ENCODE data around the gene TBL1Y.

DNA sequence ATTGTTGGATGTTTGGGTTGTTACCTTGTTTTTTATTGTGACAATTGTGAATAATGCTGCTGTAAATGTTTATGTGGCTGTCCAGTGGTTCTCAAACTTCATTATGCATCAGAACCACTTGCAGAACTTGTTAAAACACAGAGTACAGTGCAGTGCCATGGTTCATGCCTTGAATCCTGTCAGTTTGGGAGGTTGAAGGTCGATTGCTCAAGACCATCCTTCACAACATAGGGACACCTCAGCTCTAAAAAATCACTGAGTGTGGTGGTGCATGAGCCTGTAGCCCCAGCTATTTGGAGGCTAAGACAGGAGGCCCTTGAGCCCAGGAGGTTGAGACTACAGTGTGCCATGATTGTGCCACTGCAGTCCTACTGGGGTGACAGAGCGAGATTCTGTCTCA, 25.0 kb downstream of the TBL1Y start:
- TF ChIP-seq, protein P1, sequence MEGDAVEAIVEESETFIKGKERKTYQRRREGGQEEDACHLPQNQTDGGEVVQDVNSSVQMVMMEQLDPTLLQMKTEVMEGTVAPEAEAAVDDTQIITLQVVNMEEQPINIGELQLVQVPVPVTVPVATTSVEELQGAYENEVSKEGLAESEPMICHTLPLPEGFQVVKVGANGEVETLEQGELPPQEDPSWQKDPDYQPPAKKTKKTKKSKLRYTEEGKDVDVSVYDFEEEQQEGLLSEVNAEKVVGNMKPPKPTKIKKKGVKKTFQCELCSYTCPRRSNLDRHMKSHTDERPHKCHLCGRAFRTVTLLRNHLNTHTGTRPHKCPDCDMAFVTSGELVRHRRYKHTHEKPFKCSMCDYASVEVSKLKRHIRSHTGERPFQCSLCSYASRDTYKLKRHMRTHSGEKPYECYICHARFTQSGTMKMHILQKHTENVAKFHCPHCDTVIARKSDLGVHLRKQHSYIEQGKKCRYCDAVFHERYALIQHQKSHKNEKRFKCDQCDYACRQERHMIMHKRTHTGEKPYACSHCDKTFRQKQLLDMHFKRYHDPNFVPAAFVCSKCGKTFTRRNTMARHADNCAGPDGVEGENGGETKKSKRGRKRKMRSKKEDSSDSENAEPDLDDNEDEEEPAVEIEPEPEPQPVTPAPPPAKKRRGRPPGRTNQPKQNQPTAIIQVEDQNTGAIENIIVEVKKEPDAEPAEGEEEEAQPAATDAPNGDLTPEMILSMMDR (conservative IDR thresholded peaks at IDR 0.05 in 1 of 2, IDR thresholded peaks at IDR 0.05 in 1 of 2; ENCODE audit: extremely low read depth in 1 of 2, insufficient read depth in 1 of 2, low read depth in 1 of 2, low read length in 2 of 2), result no peak
- no peak for TF ChIP-seq EZH2 (IDR thresholded peaks at IDR 0.05; ENCODE audit: borderline replicate concordance, low read length)

All from mammary epithelial cell (primary cell).